Measurements from ENCODE around the gene GPX2. TPM values are rescaled to one million over a fixed set of nuclear protein-coding genes. Genes with fewer than 3 reads are reported as not detected.

GPX2 gene
- total RNA-seq, 2 experiments from 2014 or later: not detected

DNA sequence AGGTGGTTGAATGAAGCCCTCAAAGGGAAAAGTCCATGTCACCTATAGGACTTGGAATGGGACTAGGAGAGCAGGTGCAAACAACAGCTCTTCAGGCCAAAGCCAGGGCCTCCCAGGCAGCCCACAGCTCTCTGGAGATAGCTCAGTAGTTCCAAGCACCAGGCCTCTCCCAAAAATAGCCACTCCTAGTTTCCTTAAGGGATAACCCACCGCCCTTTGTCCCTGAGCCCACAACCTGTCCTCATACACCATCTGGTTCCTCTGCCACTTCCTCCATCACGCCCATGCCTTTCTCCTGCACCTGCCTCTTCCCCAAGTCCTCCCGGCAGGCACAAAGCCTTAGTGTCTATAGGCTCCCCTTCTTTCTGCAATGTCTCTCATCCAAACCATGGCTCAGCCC lies 27.5 kb upstream of the GPX2 start:
- Mint-ChIP-seq H3K9me3 (no peaks in the 10 kb centered on the region), H3K27ac (no peak overlapping the region)

GRCh38 chr14:64968651-64969050 lies 26.1 kb upstream of the GPX2 start:
- Mint-ChIP-seq H3K4me1 (peaks cover 10% of the 10 kb centered on the region), H3K9me3 (no peaks in the 10 kb centered on the region), H3K27me3 (no peaks in the 10 kb centered on the region), H3K27ac (no peak overlapping the region), H3K36me3 (peaks cover 2% of the 10 kb centered on the region), H3K4me3 (no peak overlapping the region)
- DNase-seq: no peak

More for the DNA sequence above, 27.5 kb upstream of the GPX2 start:
- peaks cover 10% of the 10 kb centered on the region for H3K4me1 Mint-ChIP-seq
- no peaks in the 10 kb centered on the region for H3K36me3 Mint-ChIP-seq
- H3K27me3 Mint-ChIP-seq: no peaks in the 10 kb centered on the region
- no peak for DNase-seq
- H3K4me3 Mint-ChIP-seq: no peak overlapping the region

DNA sequence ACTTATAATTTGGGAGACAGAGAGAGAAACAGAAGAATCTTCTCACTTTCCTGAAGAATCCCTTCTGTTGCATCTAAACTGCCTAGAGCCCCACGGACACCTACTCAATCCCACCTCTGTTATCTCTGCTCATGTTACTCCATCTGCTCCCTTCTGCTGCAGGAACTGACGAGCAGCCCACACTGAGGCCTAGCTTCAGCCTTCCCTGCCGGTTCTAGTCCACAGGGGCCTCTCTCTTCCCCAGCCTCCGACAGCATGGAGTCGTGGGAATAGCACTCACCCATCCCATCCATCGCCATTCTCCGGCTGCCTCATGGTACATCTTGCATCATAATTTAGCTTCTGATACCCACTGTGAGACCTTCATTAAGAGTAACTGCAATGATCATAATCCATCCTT lies 25.6 kb upstream of the GPX2 start:
- no peaks in the 10 kb centered on the region for H3K27me3 Mint-ChIP-seq
- no peak overlapping the region for H3K27ac Mint-ChIP-seq
- DNase-seq: no peak

DNA sequence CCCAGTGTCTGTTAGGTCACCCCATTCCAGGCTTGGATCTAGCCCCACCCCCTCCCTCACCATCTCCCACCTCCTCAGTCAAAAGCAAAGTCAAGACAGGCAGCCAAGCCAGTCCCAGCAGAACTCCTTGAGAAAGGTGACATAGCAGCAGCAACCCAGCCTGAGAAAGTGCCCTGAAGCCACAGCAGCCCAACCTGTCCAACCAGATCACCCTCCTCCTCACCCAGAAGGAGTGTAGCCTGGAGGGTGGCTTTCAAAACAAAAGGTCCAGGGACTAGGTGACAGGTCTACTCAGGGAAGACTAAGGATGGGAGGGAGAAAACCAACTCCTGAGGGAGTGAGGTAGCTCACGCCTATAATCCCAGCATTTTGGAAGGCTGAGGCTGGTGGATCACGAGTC lies 24.4 kb upstream of the GPX2 start:
- Mint-ChIP-seq H3K27ac (no peak overlapping the region), H3K36me3 (peaks cover 2% of the 10 kb centered on the region), H3K27me3 (no peaks in the 10 kb centered on the region), H3K9me3 (no peaks in the 10 kb centered on the region), H3K4me1 (peaks cover 10% of the 10 kb centered on the region), H3K4me3 (no peak overlapping the region)
- no peak for DNase-seq

More for the DNA sequence above, 25.6 kb upstream of the GPX2 start:
- H3K4me3 Mint-ChIP-seq: no peak overlapping the region
- peaks cover 10% of the 10 kb centered on the region for H3K4me1 Mint-ChIP-seq
- peaks cover 2% of the 10 kb centered on the region for H3K36me3 Mint-ChIP-seq
- H3K9me3 Mint-ChIP-seq: no peaks in the 10 kb centered on the region

- peaks cover 2% of the 10 kb centered on the region for H3K36me3 Mint-ChIP-seq
- H3K9me3 Mint-ChIP-seq: no peaks in the 10 kb centered on the region
- no peaks in the 10 kb centered on the region for H3K27me3 Mint-ChIP-seq
- H3K4me3 Mint-ChIP-seq: no peak overlapping the region
- DNase-seq: no peak
- H3K27ac Mint-ChIP-seq: no peak overlapping the region
- H3K4me1 Mint-ChIP-seq: peaks cover 5% of the 10 kb centered on the region
These were observed 22.9 kb upstream of the GPX2 start for GRCh38 chr14:64965356-64966000.

- H3K27ac Mint-ChIP-seq: no peak overlapping the region
- no peaks in the 10 kb centered on the region for H3K27me3 Mint-ChIP-seq
- no peak overlapping the region for H3K4me3 Mint-ChIP-seq
- H3K9me3 Mint-ChIP-seq: no peaks in the 10 kb centered on the region
- no peak for DNase-seq
- peaks cover 5% of the 10 kb centered on the region for H3K4me1 Mint-ChIP-seq
- H3K36me3 Mint-ChIP-seq: peaks cover 2% of the 10 kb centered on the region
These were observed 21.1 kb upstream of the GPX2 start for GRCh38 chr14:64963611-64964010.

DNA sequence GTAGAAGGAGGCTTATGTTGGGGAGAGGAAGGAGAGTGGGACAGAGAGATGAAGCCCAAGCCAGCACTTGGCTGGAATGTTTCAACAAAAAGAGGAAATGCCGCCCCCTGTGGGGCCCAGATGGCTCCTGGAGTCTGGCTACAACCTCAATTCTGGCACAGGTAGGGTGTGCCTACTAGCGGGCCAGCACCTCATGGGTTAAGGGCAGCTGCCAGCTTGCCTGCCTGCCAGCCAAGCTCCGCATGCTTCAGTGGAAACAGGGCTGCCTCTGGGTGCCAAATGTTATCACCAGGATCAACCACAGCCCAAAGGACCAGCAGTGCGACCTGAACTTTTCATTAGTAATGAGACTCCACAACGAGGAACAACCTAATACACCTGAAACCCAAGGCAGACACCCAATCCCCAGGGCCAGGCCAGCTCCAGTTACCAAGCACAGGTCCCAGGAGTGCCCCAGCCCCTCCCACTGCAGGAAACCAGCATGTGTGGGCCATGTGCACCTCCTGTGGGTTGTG lies 18.3 kb upstream of the GPX2 start:
- Mint-ChIP-seq H3K27me3 (no peaks in the 10 kb centered on the region), H3K4me1 (no peaks in the 10 kb centered on the region), H3K4me3 (no peak overlapping the region), H3K9me3 (no peaks in the 10 kb centered on the region), H3K36me3 (peaks cover 2% of the 10 kb centered on the region), H3K27ac (no peak overlapping the region)
- no peak for DNase-seq

DNA sequence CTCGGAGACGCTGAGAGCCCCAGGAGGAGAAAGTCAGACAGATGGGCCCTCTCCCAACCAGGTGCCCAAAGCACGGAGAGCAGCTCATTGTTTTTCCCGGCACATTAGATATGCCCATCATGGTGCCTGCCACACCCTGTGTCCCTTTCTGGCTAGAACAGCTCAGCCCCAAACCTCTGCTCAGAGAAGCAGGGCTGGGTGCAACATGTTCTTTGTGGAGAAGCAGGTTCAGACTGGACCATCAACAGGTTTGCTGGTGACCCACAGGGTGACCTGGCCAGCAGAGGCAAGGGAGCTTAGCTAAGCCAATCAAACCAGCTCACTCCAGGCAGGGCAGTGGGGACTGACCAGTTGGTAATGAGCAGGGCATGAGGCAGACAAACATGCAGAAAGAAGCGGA lies 16.2 kb upstream of the GPX2 start:
- H3K4me1 Mint-ChIP-seq: no peaks in the 10 kb centered on the region
- H3K27me3 Mint-ChIP-seq: no peaks in the 10 kb centered on the region
- H3K27ac Mint-ChIP-seq: no peak overlapping the region

DNA sequence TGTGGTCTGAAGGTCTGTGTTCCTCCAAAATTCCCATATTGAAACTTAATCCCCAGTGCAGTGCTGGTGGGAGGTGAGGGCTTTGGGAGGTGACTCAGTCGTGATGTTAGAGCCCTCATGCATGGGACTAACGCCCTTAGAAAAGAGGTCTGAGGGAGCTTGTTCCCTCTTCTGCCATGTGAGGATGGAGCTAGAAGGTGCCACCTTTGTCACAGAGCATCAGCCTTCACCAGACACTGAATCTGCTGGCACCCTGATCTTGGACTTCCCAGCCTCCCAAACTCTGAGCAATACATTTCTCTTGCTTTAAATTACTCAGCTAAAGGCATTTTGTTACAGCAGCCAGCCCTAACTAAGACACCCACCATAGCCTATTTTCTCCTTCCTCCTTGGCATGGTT lies 15.7 kb upstream of the GPX2 start:
- Mint-ChIP-seq H3K4me1 (no peaks in the 10 kb centered on the region), H3K36me3 (no peaks in the 10 kb centered on the region), H3K27ac (no peak overlapping the region), H3K27me3 (no peaks in the 10 kb centered on the region), H3K9me3 (no peaks in the 10 kb centered on the region), H3K4me3 (no peak overlapping the region)
- DNase-seq: no peak

More for the DNA sequence above, 16.2 kb upstream of the GPX2 start:
- H3K36me3 Mint-ChIP-seq: no peaks in the 10 kb centered on the region
- DNase-seq: no peak
- no peak overlapping the region for H3K4me3 Mint-ChIP-seq
- no peaks in the 10 kb centered on the region for H3K9me3 Mint-ChIP-seq

GRCh38 chr14:64956697-64957406 lies 14.3 kb upstream of the GPX2 start:
- Mint-ChIP-seq H3K4me1 (peaks cover 6% of the 10 kb centered on the region), H3K27me3 (no peaks in the 10 kb centered on the region), H3K27ac (no peak overlapping the region), H3K36me3 (no peaks in the 10 kb centered on the region), H3K9me3 (no peaks in the 10 kb centered on the region), H3K4me3 (no peak overlapping the region)
- DNase-seq: no peak

DNA sequence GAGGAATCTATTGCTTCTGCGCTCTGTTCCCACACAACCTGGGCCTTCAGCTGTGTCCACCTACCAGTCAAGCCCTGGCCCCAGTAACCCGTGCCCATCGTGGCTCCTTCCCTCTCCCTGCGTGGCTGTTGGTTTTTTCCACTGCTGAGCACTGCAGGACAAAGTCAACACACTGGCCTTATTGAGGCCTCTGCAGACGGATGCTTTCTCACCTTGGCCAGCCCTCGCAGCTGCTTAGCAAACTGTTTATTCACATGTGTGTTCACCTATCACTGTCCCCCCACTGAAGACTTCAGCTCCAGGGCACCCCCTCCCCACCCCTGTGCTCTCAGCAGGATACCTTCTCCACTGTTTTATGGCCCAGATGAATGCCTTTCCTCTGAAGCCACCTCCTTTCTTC lies 12.8 kb upstream of the GPX2 start:
- H3K27ac Mint-ChIP-seq: no peak overlapping the region
- H3K9me3 Mint-ChIP-seq: no peaks in the 10 kb centered on the region
- H3K27me3 Mint-ChIP-seq: no peaks in the 10 kb centered on the region
- no peak overlapping the region for H3K4me3 Mint-ChIP-seq
- H3K36me3 Mint-ChIP-seq: no peaks in the 10 kb centered on the region
- H3K4me1 Mint-ChIP-seq: peaks cover 6% of the 10 kb centered on the region
- no peak for DNase-seq

DNA sequence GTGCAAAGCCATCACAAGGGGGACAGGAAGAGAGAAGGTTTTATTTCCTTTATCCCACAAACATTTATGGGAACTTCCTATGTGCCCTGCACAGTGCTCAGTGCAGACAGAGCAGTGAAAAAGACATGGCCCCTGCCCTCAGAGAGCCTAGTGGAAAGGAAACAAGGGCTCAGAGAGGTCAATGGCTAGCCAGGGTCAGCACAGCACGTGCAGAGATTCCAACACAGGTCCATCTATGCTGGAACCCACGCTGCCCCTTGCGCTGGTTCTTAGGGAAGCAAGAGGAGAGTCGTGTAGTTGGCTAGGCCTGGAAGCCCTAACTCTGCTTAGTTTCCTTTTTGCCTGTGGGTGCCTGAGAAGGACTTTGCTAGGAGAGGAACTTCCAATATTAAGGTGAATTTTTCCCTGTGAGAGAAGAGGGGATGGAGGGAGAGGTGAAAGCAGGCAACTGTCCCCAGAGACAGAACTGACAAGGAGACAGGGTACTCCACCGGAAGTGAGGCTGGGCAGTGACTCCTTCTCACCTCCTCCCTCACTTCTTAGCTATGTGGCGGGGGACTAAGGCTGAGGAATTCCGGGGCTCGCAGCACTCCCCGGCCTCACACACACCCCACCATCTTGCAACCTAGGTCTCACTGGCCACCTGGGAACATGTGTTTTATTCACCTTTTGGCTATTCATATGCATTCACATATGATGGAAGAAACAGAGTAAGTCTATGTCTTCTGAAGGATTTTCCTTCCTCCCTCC lies 12.1 kb upstream of the GPX2 start:
- Mint-ChIP-seq H3K36me3 (peaks cover 2% of the 10 kb centered on the region), H3K4me1 (peaks cover 6% of the 10 kb centered on the region), H3K4me3 (no peak overlapping the region), H3K9me3 (no peaks in the 10 kb centered on the region), H3K27ac (no peak overlapping the region), H3K27me3 (no peaks in the 10 kb centered on the region)
- no peak for DNase-seq

DNA sequence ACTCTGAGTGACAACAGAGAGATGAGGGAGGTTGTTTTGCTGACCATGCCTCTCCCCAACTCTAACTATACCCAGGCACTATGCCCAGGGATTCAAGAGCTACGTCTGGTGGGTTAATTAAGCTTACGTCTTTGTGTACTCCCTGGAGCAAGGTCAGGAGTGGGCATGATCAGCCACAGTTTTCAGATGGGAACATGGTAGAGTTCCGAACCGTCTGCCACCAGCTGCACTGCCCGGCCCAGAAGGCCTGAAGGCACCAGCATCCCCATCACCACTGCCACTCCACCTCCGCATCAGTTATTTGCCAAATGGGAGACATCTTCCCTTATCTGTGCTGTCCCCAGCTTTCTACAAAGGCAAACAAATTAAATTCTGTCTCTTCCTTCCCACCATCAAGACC lies 11.1 kb upstream of the GPX2 start:
- DNase-seq: no peak
- Mint-ChIP-seq H3K4me1 (peaks cover 6% of the 10 kb centered on the region), H3K36me3 (peaks cover 3% of the 10 kb centered on the region)

DNA sequence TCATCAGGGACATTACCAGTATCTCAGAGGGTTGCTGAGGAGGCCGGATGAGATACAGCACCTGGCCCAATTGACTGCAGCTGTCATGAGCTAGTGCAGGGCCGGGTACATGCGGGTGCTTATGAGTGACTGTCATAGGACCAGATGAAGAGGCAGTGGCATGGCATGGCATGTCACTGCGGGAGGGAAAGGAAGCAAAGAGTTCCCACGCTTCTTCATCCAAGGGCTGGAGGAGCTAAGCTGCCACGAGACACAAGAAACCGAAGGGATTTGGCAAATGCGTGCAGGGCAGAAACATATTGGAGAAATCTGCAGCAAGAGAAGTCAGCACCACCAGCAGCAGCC lies 10.7 kb upstream of the GPX2 start:
- Mint-ChIP-seq H3K27ac (no peak overlapping the region), H3K4me1 (peaks cover 6% of the 10 kb centered on the region)

More for the DNA sequence above, 11.1 kb upstream of the GPX2 start:
- no peaks in the 10 kb centered on the region for H3K27me3 Mint-ChIP-seq
- no peak overlapping the region for H3K27ac Mint-ChIP-seq
- H3K9me3 Mint-ChIP-seq: no peaks in the 10 kb centered on the region
- no peak overlapping the region for H3K4me3 Mint-ChIP-seq

DNA sequence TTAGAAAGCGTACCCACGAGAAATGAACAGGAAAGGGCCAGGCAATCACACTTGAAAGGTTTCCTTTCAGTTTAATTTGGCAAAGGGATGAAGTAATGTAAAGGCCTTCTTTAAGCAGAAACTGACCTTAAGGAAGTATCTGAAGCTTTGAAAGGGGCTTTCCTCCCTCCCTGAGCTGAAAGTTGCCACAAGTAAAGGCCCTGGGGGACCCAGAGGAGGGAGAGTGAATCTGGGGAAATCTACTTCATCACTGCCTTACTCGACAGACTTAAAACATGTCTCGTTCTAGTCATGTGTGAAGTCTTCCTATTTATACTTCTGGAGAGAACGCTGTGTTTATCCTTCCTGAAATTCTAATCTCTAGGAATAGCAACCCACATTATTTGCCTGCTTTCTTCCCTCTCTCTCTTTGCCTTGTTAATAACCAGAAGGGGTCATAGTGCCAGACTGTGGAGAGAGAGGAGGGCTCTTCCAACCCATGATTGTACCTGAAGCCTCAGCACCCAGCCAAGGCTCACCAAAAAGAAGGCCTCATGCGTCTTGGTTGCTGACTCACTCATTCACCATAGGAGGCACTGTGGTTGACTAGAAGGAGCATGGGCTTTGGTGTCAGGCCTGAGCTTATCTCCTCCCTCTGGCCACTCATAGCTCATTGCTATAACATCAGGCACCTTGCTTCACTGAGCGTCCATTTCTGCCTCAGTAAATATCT lies 10.2 kb upstream of the GPX2 start:
- Mint-ChIP-seq H3K36me3 (peaks cover 3% of the 10 kb centered on the region), H3K27me3 (no peaks in the 10 kb centered on the region), H3K4me1 (peaks cover 6% of the 10 kb centered on the region), H3K4me3 (no peak overlapping the region), H3K27ac (no peak overlapping the region), H3K9me3 (no peaks in the 10 kb centered on the region)
- DNase-seq: no peak

More for the DNA sequence above, 10.7 kb upstream of the GPX2 start:
- H3K27me3 Mint-ChIP-seq: no peaks in the 10 kb centered on the region
- H3K4me3 Mint-ChIP-seq: no peak overlapping the region
- peaks cover 3% of the 10 kb centered on the region for H3K36me3 Mint-ChIP-seq
- H3K9me3 Mint-ChIP-seq: no peaks in the 10 kb centered on the region
- no peak for DNase-seq

All from activated naive CD8-positive, alpha-beta T cell treated with anti-CD3 and anti-CD28 coated beads for 36 hours (primary cell).